Esophagus squamous epithelium (tissue), 5 donors: ENCODE results near the gene CADM1. TPM values are rescaled to one million over a fixed set of nuclear protein-coding genes. Genes with fewer than 3 reads are reported as not detected.

ENCODE experiments used
- DNase-seq: peaks from one replicate; lab custom pipeline; 2025; lab: John Stamatoyannopoulos, UW
- H3K27ac ChIP-seq, 4 donors: fragments of 200-600 bp; sonication (generic); one replicate each; pipeline ENCODE4 v1.5.1; 2016 to 2019; ENCODE audit warnings: mild to moderate bottlenecking in 1 of 4
- H3K27me3 ChIP-seq, 4 donors: fragments of 200-600 bp; sonication (generic); 1 replicate in 3 of 4; 2 replicates in 1 of 4; pipeline versions ENCODE4 v1.5.1 to v1.6.0; 2017 to 2021; ENCODE audit warnings: antibody characterized with exemption in 1 of 4
- H3K36me3 ChIP-seq, 3 donors: fragments of 200-600 bp; sonication (generic); one replicate each; pipeline ENCODE4 v1.5.1; 2016 to 2019
- H3K4me1 ChIP-seq, 3 donors: fragments of 200-600 bp; sonication (generic); one replicate each; pipeline ENCODE4 v1.5.1; 2017 to 2019
- H3K4me3 ChIP-seq, 4 donors: fragments of 200-600 bp; sonication (generic); 1 replicate in 3 of 4; 2 replicates in 1 of 4; pipeline ENCODE4 v1.5.1; 2016 to 2019; ENCODE audit warnings: mild to moderate bottlenecking in 2 of 4, moderate library complexity in 1 of 4
- H3K9me3 ChIP-seq, 3 donors: fragments of 200-600 bp; sonication (generic); one replicate each; pipeline ENCODE4 v1.5.1; 2016 to 2019
- POLR2A ChIP-seq, 4 donors: fragments of 450-650 bp; IDR thresholded peaks; one replicate each; pipeline ENCODE4 v1.6.1; 2017; ENCODE audit warnings: antibody characterized with exemption in 4 of 4, mild to moderate bottlenecking in 4 of 4, moderate library complexity in 3 of 4
- WGBS, 2 donors: methylation state at CpG; one replicate each; pipeline ENCODE4 v1.1.5; 2018; 5-methylcytosine and 5-hydroxymethylcytosine counted together
- intact Hi-C: fragments of 100-400 bp; cut with DNase I; formaldehyde crosslinking; loops from one replicate; pipeline ENCODE4 v1.15.0; 2022
- total RNA-seq, 4 donors: library from RNA; depleted of rRNA; stranded (reverse); fragments of >200 nt; gene quantifications; one replicate each; pipeline ENCODE4 v1.1.0, GENCODE V29; 2016
- TF ChIP-seq, protein P1 (sequence below), 6 experiments: fragments of 450-650 bp in 4 of 6; fragments of 200-600 bp in 2 of 6; sonication (generic) in 2 of 6; IDR thresholded peaks; one replicate each; pipeline ENCODE4 v1.5.1; 2016 to 2019; ENCODE audit warnings: antibody characterized with exemption in 6 of 6, mild to moderate bottlenecking in 4 of 6, moderate library complexity in 4 of 6
- donor health status: DM: yes; HTN: yes; CAD: no.

CADM1 gene
- total RNA-seq, 4 donors from 2014 or later: 1.7 to 15.1 (median 8.3) TPM

DNA sequence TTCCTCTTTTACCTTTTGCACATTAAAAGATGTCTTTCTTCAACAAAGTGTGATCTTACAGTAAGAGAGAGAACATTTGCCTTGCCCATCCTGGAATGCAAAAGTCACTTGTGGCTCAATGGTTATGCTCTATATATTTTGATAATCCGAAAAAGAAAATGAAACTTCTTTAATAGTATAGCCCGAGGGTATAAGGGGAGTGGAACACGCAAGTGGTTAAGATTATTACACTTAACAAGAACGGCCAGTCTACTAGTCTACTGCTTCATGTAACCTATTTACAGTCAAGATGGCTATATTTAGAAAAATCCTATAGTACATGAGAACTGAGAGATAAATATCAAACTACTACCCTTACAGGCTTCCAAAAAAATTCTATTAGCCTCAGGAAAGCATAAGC lies 86.1 kb downstream of the CADM1 start:
- Histone ChIP-seq H3K27ac (no peak overlapping the region), H3K27me3 (no peaks in the 10 kb centered on the region), H3K9me3 (no peaks in the 10 kb centered on the region), H3K36me3 (no peaks in the 10 kb centered on the region), H3K4me1 (peaks cover 0 to 24% (median 0%) of the 10 kb centered on the region in 3 donors), H3K4me3 (no peak overlapping the region)
- TF ChIP-seq, protein P1, sequence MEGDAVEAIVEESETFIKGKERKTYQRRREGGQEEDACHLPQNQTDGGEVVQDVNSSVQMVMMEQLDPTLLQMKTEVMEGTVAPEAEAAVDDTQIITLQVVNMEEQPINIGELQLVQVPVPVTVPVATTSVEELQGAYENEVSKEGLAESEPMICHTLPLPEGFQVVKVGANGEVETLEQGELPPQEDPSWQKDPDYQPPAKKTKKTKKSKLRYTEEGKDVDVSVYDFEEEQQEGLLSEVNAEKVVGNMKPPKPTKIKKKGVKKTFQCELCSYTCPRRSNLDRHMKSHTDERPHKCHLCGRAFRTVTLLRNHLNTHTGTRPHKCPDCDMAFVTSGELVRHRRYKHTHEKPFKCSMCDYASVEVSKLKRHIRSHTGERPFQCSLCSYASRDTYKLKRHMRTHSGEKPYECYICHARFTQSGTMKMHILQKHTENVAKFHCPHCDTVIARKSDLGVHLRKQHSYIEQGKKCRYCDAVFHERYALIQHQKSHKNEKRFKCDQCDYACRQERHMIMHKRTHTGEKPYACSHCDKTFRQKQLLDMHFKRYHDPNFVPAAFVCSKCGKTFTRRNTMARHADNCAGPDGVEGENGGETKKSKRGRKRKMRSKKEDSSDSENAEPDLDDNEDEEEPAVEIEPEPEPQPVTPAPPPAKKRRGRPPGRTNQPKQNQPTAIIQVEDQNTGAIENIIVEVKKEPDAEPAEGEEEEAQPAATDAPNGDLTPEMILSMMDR (IDR thresholded peaks at IDR 0.05): no peak
- TF ChIP-seq POLR2A (IDR thresholded peaks at IDR 0.05): no peak
- 37 to 44% methylated on average over 4 of the region's 4 CpGs for WGBS, 2 donors
- intact Hi-C loops: no loop called here
- DNase-seq: no peak

DNA sequence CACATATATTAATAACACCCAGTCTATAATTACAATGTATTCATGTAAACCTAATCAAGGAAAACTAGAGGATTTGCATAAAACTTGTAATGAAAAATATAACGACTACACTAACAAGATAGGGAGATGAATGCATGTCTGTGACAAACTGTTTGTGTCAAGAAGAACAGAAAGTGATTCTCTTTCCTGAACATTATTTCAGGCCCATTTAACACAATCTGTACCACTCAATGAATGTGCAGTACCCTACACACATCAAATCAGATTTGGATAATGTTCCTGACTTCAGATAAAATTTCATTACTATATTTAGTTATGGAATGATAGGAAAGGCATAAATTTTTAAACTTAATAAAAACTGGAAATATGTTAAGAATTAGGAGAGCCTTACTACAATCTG lies 93.1 kb downstream of the CADM1 start:
- Histone ChIP-seq H3K27me3 (no peaks in the 10 kb centered on the region), H3K27ac (no peak overlapping the region), H3K4me3 (no peak overlapping the region), H3K9me3 (no peaks in the 10 kb centered on the region), H3K4me1 (peaks cover 0 to 23% (median 0%) of the 10 kb centered on the region in 3 donors), H3K36me3 (no peaks in the 10 kb centered on the region)
- TF ChIP-seq, protein P1 (IDR thresholded peaks at IDR 0.05): no peak
- intact Hi-C loops: no loop called here
- WGBS, 2 donors: 68 to 70% methylated on average over 1 of the region's 1 CpG
- DNase-seq: no peak

- no peaks in the 10 kb centered on the region for H3K9me3 ChIP-seq
- WGBS, 2 donors: 66 to 71% methylated on average over 4 of the region's 4 CpGs
- H3K36me3 ChIP-seq: no peaks in the 10 kb centered on the region
- peaks cover 0 to 23% (median 0%) of the 10 kb centered on the region in 3 donors for H3K4me1 ChIP-seq
- H3K4me3 ChIP-seq: no peak overlapping the region
- no peak for DNase-seq
- H3K27me3 ChIP-seq: no peaks in the 10 kb centered on the region
- H3K27ac ChIP-seq: no peak overlapping the region
- no peak for TF ChIP-seq POLR2A (IDR thresholded peaks at IDR 0.05)
- TF ChIP-seq, protein P1 (IDR thresholded peaks at IDR 0.05): no peak
- intact Hi-C loops: no loop called here
These were observed 94.5 kb downstream of the CADM1 start for GRCh38 chr11:115409691-115410220.

GRCh38 chr11:115409116-115409670 lies 95.0 kb downstream of the CADM1 start:
- H3K27me3 ChIP-seq: no peaks in the 10 kb centered on the region
- no peak overlapping the region for H3K27ac ChIP-seq
- intact Hi-C loops: no loop called here
- H3K4me1 ChIP-seq: peaks cover 0 to 23% (median 0%) of the 10 kb centered on the region in 3 donors
- H3K36me3 ChIP-seq: no peaks in the 10 kb centered on the region
- no peaks in the 10 kb centered on the region for H3K9me3 ChIP-seq
- WGBS, 2 donors: 32 to 52% methylated on average over 4 of the region's 4 CpGs
- TF ChIP-seq, protein P1 (IDR thresholded peaks at IDR 0.05): no peak
- no peak for TF ChIP-seq POLR2A (IDR thresholded peaks at IDR 0.05)
- no peak overlapping the region for H3K4me3 ChIP-seq
- no peak for DNase-seq

GRCh38 chr11:115408036-115408921 lies 95.9 kb downstream of the CADM1 start:
- Histone ChIP-seq H3K36me3 (no peaks in the 10 kb centered on the region), H3K9me3 (no peaks in the 10 kb centered on the region), H3K4me1 (peaks cover 0 to 23% (median 0%) of the 10 kb centered on the region in 3 donors), H3K4me3 (no peak overlapping the region), H3K27me3 (no peaks in the 10 kb centered on the region), H3K27ac (peak overlapping the region in 2 of 4 donors; percentile 9 to 46)
- TF ChIP-seq POLR2A (IDR thresholded peaks at IDR 0.05): no peak
- TF ChIP-seq, protein P1 (IDR thresholded peaks at IDR 0.05): no peak
- WGBS, 2 donors: 9 to 28% methylated on average over 3 of the region's 3 CpGs
- intact Hi-C loops: no loop called here
- no peak for DNase-seq
